ENCODE measurements around the gene AMDHD1. TPM values are rescaled to one million over a fixed set of nuclear protein-coding genes. Genes with fewer than 3 reads are reported as not detected.
A peak's percentile ranks its signal among the peaks of the same experiment; 100 is the strongest.

Gene AMDHD1
- total and polyA plus RNA-seq, 3 donors from 2014 or later: 0.67 to 4.0 (median 2.0) TPM

- H3K4me3 ChIP-seq: no peak overlapping the region
- no peak for TF ChIP-seq POLR2A (IDR thresholded peaks at IDR 0.05)
- TF ChIP-seq CTCF (IDR thresholded peaks at IDR 0.05): no peak
- 93 to 96% methylated on average over 3 of the region's 3 CpGs for WGBS, 2 donors
- intact Hi-C loops (cut with DNase I; ENCODE audit: low total_unique reads): no loop called here
- H3K27me3 ChIP-seq: no peaks in the 10 kb centered on the region
- no peak overlapping the region for H3K27ac ChIP-seq
- no peaks in the 10 kb centered on the region for H3K36me3 ChIP-seq (ENCODE audit: low read depth, missing control alignments)
- H3K9me3 ChIP-seq: no peaks in the 10 kb centered on the region
- no peak for DNase-seq
- no peaks in the 10 kb centered on the region for H3K4me1 ChIP-seq
These were observed 33.3 kb upstream of the AMDHD1 start for GRCh38 chr12:95909871-95910270.

GRCh38 chr12:95918194-95918993 lies 24.7 kb upstream of the AMDHD1 start:
- 36 to 44% methylated on average over 7 of the region's 7 CpGs for WGBS, 2 donors
- intact Hi-C loops (cut with DNase I; ENCODE audit: low total_unique reads): no loop called here
- no peaks in the 10 kb centered on the region for H3K27me3 ChIP-seq
- no peaks in the 10 kb centered on the region for H3K36me3 ChIP-seq (ENCODE audit: low read depth, missing control alignments)
- no peak overlapping the region for H3K4me3 ChIP-seq
- no peak overlapping the region for H3K27ac ChIP-seq
- H3K9me3 ChIP-seq: no peaks in the 10 kb centered on the region
- no peaks in the 10 kb centered on the region for H3K4me1 ChIP-seq
- DNase-seq: peak; percentile 37
- TF ChIP-seq POLR2A (IDR thresholded peaks at IDR 0.05) (no peak), CTCF (IDR thresholded peaks at IDR 0.05) (peak; percentile 20 to 64 (median 64))

GRCh38 chr12:95919110-95919509 lies 24.0 kb upstream of the AMDHD1 start:
- 86 to 88% methylated on average over 6 of the region's 6 CpGs for WGBS, 2 donors
- no peaks in the 10 kb centered on the region for H3K36me3 ChIP-seq (ENCODE audit: low read depth, missing control alignments)
- H3K4me3 ChIP-seq: no peak overlapping the region
- H3K27me3 ChIP-seq: no peaks in the 10 kb centered on the region
- H3K4me1 ChIP-seq: no peaks in the 10 kb centered on the region
- TF ChIP-seq CTCF (IDR thresholded peaks at IDR 0.05) (no peak), POLR2A (IDR thresholded peaks at IDR 0.05) (no peak)
- H3K27ac ChIP-seq: no peak overlapping the region
- DNase-seq: no peak
- H3K9me3 ChIP-seq: no peaks in the 10 kb centered on the region
- intact Hi-C loops (cut with DNase I; ENCODE audit: low total_unique reads): no loop called here

GRCh38 chr12:95922231-95922630 lies 20.9 kb upstream of the AMDHD1 start:
- no peaks in the 10 kb centered on the region for H3K36me3 ChIP-seq (ENCODE audit: low read depth, missing control alignments)
- H3K4me1 ChIP-seq: no peaks in the 10 kb centered on the region
- no peak overlapping the region for H3K4me3 ChIP-seq
- TF ChIP-seq POLR2A (IDR thresholded peaks at IDR 0.05) (no peak), CTCF (IDR thresholded peaks at IDR 0.05) (no peak)
- 54 to 69% methylated on average over 3 of the region's 3 CpGs for WGBS, 2 donors
- DNase-seq: no peak
- intact Hi-C loops (cut with DNase I; ENCODE audit: low total_unique reads): no loop called here
- no peak overlapping the region for H3K27ac ChIP-seq
- H3K27me3 ChIP-seq: no peaks in the 10 kb centered on the region
- H3K9me3 ChIP-seq: no peaks in the 10 kb centered on the region

- Histone ChIP-seq H3K36me3 (ENCODE audit: low read depth, missing control alignments) (no peaks in the 10 kb centered on the region), H3K9me3 (no peaks in the 10 kb centered on the region), H3K27ac (no peak overlapping the region), H3K4me1 (no peaks in the 10 kb centered on the region), H3K4me3 (no peak overlapping the region), H3K27me3 (no peaks in the 10 kb centered on the region)
- intact Hi-C loops (cut with DNase I; ENCODE audit: low total_unique reads): no loop called here
- DNase-seq: no peak
- WGBS, 2 donors: 62 to 70% methylated on average over 6 of the region's 6 CpGs
- no peak for TF ChIP-seq POLR2A (IDR thresholded peaks at IDR 0.05)
- no peak for TF ChIP-seq CTCF (IDR thresholded peaks at IDR 0.05)
These were observed 2.6 kb upstream of the AMDHD1 start for GRCh38 chr12:95940514-95940913.

Measured in testis (tissue), 3 donors.